Nucleus accumbens (tissue), 56 donors: ENCODE data around the gene ANTXR2.
"Not testable (repeated sequence)": the region's sequence is repeated elsewhere in the genome, so short reads cannot be mapped to it uniquely, and the experiment has no call there.

ENCODE experiments used
- DNase-seq, 56 donors: peaks; one replicate each; lab custom pipeline; 2025; lab: John Stamatoyannopoulos, UW

ANTXR2 gene

DNA sequence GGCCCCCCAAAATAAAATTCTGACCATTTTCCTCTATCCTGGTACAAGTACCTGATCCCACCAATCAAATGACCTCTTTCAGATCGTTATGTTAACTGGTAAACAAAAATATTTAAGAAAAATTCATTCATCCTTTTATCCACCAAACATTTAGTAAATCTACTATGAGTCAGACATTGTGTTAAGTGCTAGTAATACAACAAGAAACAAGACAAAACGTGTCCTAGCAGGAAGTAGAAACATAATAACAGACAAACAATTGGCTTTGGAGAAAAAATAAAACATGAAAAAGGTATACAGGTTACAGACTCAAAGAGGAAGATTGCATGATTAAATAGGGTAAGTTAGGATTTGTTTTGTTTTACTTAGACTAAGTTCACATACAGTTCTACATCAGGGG is 43.7 kb downstream of the ANTXR2 start:
- DNase-seq, result no peak

DNA sequence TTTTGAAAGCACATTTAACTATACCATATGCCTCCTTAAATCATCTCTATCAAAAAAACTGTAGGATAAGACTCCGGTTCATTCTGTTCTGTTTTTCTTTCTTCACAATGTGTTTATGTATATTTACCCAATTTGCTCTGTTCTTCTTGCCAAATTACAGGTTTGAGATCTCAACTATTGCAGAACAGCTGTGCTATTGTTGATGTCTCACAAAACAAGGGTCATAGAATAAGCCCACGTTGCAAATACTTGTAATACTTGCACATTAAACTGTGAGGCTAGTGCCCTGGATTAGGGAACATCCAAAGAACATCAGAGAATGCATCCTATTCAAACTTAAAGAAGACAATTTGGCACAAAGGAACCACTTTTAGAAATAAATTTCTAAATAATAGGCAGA is 45.4 kb downstream of the ANTXR2 start:
- no peak for DNase-seq

DNA sequence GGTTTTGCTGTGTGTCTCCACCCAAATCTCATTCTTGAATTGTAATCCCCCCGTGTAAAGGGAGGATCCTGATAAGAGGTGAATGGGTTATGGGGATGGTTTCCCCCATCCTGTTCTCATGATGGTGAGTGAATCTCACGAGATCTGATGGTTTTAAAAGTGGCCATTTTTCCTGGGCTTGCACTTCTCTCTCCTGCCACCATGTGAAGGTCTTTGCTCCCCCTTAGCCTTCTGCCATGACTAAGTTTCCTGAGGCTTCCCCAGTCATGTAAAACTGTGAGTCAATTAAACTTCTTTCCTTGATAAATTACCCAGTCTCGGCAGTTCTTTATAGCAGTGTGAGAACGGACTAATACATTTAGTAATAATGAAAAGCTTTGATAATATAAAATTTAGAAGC is 46.9 kb downstream of the ANTXR2 start:
- no peak for DNase-seq

DNA sequence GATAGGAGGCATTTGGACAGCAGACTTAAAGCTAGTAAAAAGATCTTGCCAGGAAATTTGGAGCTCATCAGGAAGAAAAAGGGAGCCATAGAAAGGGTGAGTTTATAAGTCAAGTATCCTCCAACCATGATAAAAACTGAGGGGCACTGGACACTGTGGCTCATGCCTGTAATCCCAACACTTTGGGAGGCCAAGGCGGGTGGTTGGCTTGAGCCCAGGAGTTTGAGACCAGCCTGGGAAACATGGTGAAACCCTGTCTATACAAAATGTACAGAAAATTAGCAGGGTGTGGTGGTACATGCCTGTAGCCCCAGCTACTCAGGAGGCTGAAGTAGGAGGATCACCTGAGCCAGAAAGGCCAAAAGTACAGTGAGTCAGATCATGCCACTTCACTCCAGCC is 48.7 kb downstream of the ANTXR2 start:
- DNase-seq, result no peak

DNA sequence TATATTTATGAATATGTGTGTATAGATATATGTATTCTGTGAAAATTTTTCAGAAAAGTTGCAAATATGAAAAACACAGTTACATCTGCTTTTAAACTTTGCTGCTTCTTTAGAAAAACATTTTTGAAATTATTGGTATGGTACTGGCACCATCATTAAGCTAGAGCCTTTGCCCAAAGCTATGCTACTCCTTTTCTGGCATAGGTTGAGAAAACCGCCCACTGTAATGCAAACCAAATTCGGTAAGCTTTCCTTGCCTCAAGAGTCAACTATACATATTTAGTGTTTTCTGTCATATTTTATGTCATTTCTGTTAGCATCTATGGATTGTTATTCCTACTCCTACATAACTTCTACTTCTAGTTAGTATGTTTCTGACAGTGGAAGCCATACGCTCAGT is 50.7 kb downstream of the ANTXR2 start:
- DNase-seq, result no peak

DNA sequence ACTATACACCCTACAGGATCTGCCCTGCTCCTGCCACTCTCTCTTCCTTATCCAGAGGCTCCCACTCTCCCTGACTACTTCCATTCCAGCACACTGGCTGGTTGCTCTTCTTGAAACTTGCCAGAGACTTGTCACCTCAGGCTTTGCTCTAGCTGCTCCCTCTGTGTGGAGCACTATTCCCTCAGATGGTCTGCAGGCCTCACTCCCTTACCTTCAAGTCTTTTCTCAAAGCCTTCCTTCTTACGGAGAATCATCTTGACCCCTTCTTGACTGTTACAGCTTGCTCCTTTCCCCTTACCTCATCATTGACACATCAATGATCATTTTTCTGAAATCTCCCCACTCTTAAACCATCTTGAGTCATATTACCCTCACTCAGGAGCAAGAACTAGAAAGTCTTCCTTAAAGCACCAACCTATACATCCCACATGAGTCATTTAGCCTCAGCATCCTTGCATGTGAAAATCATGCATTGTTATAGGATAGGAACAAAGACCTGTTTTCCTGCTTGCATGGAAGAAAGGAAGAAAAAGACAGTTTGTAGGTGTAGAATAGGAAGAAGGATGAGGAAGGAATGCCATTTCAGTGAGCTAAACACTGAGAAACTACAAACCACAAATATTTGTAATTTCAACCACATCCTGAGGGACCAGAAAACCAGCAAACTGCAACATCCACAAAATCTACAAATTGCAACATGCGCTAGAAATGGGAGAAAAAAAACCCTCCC is 55.7 kb downstream of the ANTXR2 start:
- peak in 1 of 56 donors; percentile 0 for DNase-seq

DNA sequence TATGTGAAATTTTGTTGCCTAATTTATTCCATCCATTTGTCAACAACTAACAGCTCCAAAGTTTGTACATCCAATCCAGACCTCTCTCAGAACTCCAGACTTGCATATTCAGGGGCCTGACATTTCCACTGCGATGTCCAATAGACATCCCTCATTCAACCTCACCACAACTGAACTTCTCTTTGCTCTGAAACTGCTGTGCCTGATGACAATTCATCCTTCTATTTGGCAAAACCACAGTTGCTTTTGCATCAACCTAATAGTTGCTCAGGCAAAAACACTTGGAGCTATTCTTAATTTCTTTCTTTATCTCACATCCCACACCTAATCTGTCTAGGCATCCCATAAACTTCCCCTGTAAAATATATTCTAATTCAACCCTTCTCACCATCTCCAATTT is 56.5 kb downstream of the ANTXR2 start:
- DNase-seq, result no peak

DNA sequence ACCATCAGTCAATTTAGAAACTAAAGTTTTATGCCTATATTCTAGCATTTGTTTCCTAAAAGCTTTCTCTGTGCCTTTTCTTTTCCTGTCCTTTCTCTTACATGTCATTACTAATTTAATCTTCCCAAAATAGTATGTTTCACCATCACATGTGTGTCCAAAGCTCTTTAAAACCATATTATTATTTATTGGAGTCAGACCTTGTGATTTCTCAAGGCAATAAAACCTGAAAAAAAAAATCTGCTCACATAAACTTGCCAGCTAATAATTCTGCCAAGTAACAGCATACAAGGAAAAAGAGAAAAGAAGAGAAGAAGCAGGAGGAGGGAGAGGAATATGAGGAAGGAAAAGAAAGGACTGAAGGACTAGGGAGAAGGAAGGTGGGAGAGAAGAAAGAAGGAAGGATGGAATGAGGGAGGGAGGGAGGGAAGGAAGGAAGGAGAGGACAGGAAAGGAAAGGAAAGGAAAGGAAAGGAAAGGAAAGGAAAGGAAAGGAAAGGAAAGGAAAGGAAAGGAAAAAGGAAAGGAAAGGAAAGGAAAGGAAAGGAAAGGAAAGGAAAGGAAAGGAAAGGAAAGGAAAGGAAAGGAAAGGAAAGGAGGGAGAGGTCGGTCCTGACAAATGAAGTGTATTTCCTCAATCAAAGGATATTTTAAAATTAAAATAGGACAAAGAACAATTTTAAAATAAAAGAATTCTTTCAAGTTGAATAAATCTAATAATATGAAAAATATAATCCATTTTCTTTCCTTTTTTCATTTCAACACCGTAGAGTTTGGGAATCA is 57.4 kb downstream of the ANTXR2 start:
- no peak for DNase-seq

DNA sequence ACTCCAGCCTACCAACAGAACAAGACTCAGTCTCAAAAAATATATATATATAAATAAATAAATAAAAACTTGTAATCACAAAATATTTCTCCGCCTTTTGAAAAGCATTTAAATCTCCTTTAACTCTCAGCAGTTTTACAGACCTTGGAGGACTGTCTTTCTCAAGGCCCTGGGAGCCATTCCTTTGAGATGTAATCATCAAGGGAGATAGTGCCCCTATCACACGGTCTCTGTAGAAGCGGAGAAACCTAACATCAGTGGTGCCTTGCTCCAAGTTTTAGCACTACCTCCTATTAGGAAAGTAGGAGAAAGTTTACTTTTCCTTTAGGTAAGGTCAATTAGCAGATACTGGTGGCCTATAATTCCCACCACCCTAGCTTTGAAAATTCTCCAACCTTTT is 58.5 kb downstream of the ANTXR2 start:
- DNase-seq, result no peak

DNA sequence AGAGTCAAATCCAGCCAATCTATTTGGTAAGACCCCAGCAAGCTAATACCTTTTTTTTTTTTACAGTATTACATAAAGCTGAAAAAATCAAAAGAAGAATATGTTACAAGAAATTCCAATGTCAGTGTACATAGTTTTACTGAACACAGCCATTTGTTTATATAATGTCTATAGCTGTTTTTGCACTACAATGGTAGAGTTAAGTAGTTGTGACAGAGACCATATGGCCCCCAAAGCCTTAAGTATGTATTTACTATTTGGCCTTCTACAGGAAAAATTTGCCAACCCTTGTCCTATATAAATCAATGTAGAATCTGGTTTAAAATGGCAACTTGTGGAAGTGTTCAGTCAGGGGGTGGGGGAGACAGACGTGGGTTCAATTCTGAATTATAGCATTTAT is 60.7 kb downstream of the ANTXR2 start:
- DNase-seq, result no peak

DNA sequence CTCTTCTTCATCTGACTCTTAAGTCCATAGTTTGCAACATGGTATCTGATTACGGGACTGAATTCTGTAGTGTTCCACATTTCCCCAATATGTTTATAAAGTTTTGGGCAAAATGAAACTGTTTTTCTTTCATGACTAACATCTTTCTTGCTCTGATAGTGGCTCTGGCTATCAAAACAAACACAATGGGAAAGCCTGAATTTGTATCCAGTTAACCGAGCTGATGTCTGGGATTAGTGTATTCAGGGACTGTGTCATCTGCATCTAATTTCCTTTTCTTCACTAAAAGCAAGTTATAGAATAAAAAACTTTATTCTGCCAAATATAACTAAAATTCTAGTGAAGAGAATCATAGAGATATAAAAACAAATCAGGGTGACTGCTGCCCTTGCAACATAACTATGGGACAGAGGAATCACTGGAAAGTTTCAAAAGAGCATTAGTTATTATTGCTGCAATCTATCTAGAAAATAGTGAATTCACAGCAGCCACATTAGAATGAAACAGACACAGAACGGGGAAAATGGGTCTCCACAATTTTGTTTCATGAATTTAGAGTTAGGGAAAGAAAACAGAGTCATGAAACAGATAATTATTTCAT is 61.3 kb downstream of the ANTXR2 start:
- DNase-seq, result no peak

DNA sequence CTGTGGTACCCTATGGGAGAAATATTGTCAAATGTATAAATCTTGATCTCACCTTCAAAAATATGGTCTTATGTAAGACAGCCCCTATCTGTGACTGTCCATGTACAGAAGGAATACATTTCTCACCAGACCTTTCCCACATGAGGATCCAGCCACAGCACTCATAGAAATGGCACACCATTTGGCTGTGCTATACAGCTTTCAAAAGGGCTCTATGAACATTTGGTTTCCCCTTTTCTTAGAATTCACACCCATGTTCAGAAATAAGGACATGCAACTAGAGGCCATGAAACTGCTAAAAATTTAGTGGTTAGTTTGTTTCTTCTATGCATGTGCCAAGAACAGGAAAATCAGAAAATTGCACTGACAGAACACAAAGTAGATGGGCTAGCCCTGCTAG is 62.7 kb downstream of the ANTXR2 start:
- no peak for DNase-seq

DNA sequence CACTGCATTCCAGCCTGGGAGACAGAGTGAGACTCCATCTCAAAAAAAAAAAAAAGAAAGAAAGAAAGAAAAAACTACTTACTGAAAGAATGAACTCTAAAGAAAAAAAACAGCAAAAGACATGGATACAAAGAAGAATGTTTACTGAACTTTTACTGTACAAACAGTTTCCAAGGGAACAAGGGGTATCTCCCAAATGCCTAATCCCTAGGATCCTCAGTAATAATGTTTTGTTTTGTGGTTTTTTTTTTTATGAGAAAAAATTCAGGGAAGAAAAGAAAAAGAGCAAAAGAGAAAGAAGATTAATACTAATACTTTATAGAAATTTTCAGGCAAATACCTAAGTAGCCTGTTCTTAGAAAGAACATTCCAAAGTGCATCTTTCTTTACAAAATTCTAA is 63.2 kb downstream of the ANTXR2 start:
- DNase-seq, result no peak

DNA sequence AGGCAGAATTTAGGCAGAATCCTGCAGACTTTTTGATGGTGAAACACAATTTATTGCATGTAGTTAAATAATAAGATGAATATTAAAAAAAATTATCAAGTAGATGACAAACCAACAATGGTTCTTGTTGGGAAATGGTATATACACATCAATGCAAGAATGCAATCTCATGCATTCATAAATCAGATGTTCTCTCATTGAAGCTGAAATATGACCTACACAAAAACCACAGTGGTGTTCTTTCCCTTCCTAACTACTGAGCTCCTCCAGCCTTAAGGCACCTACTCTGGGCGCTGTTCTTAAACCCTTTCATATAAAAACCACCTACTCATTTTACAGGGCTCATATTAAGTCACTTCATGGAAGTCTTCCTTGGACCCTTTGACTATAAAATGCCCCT is 64.1 kb downstream of the ANTXR2 start:
- DNase-seq, result no peak

DNA sequence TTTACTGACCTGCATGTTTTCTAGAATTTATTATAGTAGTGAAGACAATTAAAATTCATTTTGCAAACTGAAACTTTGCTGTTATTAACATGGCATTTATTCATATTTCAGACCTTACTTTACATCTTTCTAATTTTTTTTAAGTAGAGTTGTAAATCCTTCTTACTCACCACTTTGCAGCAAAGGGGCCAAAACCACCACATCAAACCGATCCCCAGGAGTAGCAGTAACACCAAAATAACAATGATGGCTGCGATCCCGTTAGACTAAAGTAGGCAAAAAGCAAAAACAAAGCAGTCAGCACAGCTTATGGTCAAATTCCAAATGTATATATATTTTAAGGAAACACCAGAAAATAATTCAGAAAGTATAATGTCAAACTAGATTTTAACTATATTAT is 64.7 kb downstream of the ANTXR2 start:
- DNase-seq, result no peak

DNA sequence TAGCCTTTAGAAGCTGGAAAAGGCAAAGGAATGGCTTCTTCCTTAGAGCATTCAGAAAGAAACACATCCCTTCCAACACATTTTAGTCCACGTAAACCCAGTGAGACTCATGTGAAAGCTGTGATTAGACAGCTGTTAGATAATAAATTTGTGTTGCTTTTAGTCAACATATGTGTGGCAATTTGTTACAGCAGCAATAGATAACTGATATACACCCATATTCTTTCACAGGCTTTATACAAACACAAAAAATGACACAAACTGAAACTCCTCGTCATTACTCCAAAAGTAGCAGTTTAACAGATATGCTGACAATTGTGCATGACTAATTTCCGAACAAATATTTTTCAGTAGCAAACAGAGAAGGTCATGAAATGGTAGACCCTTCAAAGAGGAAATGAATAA is 65.3 kb downstream of the ANTXR2 start:
- DNase-seq, result no peak

DNA sequence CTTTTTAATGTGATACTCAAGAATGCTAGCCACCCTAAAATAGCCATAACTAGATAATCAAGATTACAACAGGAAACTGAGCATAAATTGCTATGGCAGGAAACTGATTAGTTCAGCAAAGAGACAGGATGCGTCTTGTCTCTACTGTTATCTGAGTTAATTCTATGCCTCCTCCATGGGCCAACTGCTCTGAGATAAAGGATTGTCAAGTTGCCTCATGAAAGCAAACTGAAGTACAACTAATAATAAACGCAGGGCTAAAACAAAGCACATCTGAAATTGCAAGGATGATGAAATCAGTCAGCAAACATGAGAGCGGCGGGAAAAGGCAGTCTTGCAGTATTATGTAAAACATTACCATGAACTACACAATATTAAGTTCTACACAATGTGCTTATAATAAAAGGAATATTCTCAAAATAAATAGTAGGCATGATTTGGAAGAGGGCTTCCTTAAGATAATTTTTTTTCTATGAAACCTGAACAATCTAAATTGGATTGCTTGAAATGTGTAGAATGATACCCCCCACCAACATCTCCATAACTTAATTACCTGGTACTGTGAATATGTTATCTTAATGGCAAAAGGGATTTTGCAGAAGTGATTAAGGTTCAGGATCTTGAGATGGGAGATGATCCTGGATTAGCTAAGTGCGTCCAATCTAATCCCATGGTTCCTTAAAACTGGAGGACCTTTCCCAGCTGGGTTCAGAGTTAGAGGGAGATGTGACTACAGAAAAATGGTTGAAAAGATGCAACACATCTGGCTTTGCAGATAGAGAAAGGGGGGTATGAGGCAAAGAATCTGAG is 65.9 kb downstream of the ANTXR2 start:
- no peak for DNase-seq

DNA sequence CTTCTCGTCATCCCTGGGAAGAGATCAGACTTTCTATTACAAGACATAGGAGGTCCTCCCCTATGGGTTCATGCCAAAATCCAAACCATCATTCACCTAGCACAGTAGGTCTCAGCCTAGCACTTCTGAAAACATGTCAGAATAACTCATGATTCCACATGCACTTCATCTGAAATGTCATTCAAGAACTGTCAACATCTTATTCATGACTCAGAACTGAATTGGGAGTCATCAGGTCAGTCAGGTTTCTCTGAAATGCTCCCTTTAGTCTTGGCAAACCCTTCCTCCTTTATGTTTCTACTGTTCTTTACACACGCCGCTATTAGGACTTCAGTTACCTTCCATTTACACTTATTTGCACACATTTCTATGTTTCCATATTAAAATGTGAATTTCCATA is 67.2 kb downstream of the ANTXR2 start:
- no peak for DNase-seq

DNA sequence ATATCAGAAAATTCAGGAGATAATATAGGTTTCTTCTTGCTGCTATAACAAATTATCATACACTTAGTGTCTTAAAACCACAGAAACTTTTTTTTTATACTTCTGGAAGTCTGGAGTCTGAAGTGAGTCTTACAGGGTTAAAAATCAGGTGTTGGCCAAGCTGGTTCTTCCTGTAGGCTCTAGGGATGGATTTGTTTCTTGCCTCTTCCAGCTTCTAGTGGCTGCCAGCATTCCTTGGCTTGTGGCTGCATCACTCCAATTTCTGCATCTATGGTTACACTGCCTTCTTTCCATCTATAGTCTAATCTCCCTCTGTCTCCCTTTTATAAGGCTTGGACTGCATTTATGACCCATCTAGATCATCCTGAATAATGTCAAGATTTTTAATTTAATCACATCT is 68.7 kb downstream of the ANTXR2 start:
- DNase-seq, result no peak

DNA sequence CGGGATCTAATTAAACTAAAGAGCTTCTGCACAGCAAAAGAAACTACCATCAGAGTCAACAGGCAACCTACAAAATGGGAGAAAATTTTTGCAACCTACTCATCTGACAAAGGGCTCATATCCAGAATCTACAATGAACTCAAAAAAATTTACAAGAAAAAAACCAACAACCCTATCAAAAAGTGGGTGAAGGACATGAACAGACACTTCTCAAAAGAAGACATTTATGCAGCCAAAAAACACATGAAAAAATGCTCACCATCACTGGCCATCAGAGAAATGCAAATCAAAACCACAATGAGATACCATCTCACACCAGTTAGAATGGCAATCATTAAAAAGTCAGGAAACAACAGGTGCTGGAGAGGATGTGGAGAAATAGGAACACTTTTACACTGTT is 70.5 kb downstream of the ANTXR2 start:
- DNase-seq, result not testable (repeated sequence)

DNA sequence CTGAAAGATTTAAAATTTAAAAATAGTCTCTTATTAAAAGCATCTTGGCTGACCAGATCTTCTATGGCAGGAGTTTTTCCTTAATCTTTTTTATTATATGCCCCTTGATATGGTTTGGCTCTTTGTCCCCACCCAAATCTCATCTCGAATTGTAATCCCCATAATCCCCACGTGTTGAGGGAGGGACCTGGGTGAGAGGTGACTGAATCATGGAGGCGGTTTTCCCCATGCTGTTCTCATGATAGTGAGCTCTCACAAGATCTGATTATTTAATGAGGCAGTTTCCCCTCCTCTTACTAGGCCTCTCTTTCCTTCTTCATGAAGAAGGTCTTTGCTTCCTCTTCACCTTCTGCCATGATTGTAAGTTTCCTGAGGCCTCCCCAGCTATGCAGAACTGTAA is 74.0 kb downstream of the ANTXR2 start:
- DNase-seq, result not testable (repeated sequence)
